Activated T-cell treated with anti-CD3 and anti-CD28 coated beads for 4 hours (primary cell): Measurements from ENCODE around the gene PROSER2.

Experiments used
- DNase-seq: peaks from one replicate; pipeline ENCODE4 v3.0.0-alpha.2; 2020

Gene PROSER2

DNA sequence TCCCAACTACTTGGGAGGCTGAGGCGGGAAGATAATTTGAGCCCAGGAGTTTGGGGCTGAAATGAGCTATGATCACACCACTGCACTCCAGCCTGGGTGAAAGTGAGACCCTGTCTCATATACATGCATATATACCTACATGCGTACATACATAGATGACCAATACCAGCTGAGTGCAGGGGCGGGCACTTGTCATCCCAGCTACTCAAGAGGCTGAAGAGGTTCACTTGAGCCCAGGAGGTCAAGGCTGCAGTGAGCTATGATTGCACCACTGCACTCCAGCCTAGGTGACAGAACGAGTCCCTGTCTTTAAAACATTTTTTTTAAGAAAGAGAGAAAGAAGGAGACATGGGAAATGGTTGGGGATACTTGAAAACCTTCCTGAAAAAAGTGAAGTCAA lies 17.4 kb upstream of the PROSER2 start:
- DNase-seq, result no peak

DNA sequence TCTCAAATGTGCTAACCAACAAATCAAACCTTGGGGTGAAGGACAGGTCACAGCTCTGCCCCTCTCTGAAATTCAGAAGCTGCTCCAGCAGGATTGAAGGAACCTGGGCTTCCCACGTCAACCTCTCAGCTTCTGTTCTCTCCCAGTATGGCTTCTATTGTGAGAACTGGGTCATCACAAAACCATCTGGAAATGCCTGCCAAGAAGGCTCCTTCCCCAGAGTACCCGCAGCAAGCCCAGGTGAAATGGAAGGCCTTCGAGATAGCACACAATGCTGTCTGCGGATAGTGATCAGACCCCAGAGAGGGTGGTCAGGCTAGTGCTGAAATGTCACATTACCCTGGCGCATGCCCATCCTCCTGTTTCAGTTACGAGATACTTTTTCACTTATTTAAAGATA lies 16.4 kb upstream of the PROSER2 start:
- no peak for DNase-seq

DNA sequence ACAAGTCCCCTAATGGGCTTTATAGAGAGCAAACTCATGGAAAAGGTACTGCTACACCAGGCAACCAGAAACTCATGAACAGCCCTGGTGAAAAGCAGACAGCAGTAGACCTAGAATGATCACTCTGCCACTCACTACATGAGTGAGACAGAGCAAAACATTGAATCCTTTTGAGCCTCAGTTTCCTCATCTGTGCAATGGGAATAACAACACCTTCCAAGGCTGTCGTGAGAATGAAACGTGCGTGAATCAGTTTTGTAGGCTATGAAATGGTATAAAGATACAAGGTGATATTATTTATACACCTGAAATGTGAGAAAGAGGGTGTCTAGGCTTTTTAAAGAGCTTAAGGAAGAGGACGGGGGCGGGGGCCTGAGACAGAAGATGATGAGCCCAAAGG lies 14.3 kb upstream of the PROSER2 start:
- DNase-seq, result no peak

DNA sequence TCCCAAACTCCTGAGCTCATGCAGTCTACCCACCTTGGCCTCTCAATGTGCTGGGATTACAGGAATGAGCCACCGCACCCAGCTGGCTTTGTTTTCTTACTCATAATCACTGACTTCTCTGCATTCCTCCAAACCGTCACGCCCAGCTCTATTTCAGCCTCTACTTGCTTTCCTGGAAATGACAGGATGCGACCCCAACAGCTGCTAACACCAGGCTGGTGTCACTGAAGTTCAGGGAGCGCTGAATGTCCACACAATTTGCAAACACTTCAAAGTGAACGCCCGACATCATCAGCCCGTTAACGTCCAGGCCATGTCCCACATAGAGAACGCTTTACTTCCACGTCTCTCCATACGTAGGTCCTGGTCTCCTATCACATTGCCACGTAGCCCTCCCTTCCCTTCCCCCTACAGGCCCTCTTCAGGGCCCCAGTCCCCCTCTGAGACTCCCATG lies 12.8 kb upstream of the PROSER2 start:
- DNase-seq, result no peak

DNA sequence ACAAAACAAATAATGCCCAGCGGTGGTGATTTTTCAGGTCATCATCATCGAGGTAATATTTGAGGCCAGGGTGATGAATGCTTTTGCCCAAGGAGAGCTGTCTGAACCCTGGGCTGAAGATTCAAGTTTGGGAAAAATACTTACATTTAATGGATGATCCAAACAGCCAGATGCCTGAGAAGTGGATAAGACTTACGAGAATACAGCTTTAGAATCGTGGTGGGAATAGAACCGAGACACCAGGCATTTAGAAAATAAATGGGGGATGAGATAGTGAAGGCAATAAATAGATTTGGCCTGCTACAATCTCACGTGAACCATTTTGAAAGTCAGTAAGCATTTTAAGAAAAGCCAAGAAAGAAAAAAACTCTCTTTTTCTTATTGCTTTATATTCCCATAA lies 12.2 kb upstream of the PROSER2 start:
- DNase-seq, result no peak

DNA sequence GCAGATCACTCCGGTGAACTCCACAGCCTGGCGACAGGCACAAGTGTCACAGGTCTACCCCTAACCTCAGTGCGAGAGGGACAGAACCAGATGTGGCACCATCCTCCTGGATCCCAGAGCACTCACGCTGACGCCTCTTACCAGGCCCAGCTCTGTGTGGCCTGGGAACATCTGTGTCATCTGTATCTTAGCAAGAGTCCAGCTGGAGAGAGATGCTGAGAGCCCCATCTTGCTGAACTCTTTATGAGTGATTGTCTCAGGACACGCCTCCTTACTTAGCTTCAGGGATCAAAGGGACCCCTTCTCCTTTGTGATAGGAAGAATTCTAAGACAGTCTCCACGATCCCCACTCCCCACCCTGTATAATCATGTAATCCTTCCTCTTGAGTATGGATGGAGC lies 10.0 kb upstream of the PROSER2 start:
- no peak for DNase-seq

DNA sequence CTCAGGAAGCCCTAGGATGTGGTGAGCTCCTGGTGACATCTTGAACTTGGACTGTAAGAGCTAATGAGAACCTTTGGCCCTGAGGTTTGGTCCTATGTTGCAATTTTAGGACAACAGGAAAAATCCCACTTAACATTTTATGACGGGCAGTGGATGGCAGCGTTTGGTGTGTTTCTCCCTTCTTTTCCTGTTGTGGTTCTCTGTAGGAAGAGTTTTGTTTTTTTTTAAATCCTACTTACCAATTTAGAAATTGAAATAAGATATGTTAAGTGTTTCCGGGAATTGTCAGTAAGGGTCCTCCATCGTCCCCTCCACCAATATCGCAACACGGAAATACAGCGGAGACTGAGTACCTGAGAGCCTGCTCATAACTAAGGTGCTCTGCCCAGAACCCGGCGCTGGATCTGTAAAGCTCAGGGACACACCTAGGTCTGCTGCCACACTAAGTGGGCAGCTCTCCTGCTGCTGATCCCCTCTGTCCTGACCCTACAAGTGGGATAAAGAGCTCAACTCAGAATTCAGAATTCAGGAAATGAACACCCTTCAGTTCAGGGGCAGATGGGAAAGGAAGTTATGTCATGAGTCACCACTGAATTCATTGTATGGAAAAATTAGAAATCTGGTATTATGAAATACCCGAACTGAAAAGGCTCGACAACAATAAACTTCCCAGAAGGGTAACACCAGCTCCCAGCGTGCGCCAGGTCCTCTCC lies 9.1 kb upstream of the PROSER2 start:
- DNase-seq, result no peak

DNA sequence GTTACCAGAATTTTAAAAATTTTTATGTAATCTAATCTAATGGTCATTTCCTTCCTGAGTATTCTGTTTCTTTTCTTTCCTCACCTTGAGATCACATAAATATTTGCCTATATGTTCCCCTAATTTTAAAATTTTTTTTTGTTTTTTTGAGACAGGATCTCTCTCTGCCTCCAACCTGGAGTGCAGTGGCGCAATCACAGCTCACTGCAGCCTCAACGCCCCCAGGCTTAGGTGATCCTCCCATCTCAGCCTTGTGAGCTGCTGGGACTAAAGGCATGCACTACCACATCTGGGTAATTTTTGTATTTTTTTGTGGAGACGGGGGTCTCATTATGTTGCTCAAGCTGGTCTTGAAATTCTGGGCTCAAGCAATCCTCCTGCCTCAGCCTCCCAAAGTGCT lies 4.1 kb upstream of the PROSER2 start:
- no peak for DNase-seq

DNA sequence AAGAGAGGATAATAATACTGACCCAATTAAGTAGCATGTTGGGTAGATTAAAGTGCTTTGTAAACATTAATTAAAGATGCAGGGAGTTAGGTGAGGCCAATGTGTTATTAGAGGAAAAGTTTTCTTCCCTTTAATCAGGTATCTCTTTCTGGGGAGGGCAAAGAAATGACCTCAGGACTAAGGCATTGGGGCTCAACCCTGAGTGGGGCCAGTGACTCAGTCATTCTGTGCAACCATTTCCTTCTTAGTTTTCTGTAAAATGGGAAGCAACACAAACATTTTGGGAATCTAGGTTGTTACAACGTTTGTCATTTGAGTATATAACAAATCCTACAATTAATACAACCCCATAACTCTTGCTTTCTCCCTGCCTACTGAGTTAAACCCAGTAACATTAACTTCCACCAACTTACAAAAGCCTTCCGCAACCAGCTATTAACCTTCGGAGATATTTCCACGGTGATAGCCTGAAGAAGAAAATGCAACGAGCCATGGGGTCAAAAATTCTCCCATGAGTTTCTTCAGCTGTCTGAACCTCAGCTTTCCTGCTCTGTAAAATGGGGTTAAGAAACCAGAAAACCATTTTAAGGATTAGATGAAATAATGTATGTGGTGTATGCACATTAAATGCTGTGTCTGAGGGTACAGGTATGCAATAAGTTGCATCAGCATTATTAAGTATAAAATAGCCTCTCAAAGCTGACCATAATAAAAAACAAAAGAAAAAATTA lies 965 bp upstream of the PROSER2 start:
- DNase-seq, result no peak

DNA sequence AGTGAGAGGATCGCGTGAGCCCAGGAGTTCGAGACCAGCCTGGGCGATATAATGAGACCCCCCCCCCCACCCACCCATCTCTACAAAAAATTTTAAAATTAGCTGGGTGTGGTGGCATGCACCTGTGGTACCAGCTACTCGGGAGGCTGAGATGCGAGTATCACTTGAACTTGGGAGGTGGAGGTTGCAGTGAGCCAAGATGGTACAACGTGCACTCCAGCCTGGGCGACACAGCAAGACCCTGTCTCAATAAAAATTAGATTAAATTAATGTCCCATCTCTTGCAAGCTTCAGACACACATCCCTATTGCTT lies 391 bp upstream of the PROSER2 start:
- DNase-seq, result no peak

DNA sequence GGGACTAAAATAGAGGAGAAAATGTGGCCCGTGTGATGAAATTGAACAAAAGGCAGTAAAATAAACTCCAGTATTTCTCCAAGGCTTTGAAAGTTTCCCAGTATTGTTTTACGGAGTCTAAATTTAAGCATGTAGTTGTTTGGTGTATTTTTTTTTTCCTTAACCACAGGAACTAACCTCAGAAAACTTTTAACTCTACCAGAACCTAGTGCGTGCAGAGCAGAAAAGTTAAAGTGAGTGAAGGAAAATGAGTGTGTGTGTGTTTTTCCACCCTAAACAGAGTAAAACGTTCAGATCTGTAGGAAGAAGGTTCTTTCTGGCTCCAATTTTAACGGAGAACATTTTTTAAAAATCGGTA lies 812 bp downstream of the PROSER2 start:
- no peak for DNase-seq

DNA sequence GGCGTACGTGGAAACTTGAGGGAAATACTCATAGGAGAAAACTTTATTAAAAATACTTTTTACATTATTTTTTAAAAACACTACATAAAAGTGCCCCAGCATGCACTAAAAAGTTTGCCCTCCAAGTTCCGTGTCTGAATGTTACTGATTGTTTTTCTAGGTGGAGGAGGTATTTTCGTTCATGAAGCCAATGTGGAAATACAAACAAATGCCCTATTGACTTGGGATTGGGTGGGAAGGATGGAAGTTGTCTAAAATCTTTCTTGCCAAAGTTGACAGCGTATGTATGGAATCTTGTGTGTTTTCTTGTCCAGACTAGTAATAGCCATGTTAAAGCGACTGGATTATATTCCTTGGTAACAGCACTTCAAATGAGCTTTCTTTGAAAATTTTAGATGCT lies 1.2 kb downstream of the PROSER2 start:
- DNase-seq, result no peak

DNA sequence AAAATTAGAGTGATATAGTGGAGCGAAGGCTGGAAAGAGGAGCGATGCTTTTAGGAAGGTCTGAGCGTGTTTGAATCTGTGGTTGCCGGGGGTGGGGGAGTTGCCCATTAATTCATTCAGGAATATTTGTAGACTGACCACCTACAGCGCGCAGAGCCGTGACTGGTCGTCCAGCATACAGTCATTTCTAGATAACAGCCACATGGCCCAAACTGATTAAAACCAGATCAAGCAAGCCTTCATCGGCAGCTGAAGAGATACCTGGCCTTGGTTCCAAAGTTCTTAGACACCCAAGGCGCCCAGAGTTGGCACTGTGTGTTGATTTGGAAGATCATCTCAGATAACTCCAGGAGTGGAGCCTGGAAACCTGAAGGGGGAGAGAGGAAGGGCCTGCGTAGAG lies 1.7 kb downstream of the PROSER2 start:
- DNase-seq, result no peak

DNA sequence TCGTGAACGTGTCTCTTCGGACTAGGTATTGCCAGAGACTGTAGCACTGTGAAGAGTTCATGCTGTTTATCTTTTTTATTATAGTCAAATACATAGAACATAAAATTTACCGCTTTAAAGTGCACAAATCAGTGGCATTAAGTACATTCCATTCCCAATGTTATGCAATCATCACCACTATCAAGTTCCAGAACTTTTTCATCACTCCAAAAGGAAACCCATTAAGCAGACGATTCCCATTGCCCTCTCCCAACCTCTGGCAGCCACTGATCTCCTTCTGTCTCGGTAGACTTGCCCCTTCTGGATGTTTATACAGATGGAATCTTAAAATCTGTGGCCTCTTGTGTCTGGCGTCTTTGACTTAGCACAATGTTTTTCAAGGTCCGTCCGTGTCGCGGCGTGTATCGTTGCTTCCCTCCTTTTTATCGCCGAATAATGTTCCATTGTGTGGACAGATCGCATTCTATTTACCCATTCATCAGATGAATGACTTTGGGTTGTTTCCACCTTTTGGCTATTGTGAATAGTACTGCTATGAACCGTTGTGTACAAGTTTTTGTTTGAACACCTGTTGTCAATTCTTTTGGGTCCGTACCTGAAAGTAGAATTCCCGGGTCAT lies 2.7 kb downstream of the PROSER2 start:
- DNase-seq, result no peak

DNA sequence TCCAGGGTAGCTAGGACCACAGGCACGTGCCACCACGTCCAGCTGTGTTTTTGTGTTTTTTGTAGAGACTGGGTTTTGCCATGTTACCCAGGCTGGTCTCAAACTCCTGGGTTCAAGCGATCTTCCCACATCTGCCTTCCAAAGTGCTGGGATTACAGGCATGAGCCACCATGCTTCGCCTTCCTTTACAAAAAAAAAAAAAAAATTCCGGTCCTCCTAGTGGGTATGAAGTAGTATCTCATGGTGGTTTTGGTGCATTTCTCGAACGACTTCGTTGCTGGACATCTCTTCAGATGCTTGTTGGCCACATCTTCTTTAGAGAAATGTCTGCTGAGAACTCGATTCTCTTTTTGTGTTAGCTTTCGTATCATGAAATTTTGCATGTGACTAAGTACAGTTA lies 3.9 kb downstream of the PROSER2 start:
- DNase-seq, result no peak

DNA sequence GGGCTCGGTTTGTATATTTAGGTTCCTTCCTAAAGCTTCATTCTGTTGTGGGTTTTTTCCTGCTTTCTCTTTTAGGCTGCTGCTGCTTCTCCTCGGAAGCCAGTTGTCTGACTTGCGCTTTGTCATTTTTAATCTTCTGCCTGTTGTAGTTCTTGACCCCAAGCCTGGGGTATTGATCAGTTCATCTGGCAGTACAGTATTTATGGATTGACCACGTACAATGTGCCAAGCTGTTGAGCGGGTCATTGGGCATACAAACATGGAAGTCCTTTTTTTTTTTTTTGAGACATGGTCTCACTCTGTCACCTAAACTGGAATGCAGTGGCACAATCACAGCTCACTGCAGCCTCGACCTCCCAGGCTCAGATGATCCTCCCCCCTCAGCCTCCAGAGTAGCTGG lies 4.3 kb downstream of the PROSER2 start:
- DNase-seq, result no peak

DNA sequence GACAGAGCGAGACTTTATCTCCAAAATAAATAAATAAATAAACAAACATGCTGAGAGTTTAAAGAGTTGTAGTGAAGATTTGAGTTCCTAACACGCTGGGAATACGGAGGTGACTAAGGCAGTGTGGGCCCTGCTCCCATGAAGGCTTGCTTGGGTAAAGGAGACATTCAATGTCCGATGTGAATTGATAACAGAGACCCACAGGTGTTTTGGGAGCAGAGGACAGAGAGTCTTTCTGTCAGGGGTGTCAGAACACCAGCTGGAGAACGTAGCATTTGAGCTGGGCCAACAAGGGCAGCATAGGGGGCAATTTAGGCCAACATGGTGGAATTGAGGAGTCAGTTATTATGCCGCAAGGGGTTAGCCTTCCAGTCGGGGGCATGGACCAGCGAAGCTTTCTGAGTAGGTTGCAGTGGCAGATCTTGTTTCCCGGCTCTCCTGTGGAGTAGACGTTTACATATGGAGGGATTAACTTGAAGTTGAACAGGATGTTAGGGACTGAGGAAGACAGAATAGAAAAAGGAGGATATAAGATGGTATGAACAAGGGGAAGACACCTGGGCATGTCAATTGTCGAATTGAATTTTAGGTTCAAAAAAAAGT lies 5.6 kb downstream of the PROSER2 start:
- no peak for DNase-seq

DNA sequence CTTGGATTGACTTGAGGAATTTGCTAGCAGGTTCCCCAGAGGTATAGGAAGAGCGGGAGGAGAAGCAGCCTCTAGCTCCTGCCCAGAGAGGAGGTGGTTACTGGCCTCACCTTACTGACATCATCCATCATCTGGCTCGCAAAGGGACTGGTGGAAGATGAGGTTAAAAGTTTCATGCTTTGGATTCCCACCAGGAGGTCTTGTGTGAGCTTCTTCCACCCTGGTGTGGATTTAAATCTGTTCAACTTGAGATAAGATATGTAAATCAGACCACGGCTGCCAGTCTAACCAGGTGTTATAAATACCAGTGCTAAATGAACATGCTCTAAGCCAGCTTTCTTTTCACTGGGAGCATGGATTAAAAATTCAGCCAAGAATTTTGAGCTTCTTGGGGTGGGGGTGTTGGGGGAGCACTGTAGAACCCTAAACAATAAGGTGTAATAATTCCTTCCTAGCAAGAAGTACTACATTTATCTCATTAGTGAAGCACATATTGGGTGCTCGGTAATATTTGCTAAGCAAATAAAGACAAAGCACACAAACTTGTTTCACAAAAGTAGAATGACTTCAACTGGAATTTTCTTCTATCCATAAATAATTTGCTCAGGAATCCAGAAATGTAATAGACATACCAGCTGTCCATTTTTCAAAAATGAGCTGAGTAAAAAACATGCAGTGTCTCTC lies 7.8 kb downstream of the PROSER2 start:
- DNase-seq, result no peak

DNA sequence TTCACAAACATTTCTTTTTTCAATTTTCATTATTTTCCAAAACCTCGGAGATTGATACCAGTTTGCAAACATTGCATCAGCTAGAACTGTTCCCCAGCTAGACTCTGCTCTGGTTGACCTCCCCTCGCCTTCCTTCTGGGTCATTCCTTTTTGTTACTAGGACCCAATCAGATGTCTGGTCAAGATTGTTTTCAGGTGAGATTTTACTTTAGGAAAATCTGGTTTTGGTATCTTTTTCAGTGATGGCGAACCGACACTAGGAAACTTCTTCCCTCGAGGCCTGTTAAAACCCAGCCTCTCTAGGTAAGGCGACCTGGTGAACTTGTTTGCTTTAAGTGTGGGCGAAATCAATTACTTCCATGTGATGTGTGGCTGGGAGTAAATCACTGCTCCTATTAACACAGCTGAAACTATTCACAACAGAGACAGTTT lies 8.4 kb downstream of the PROSER2 start:
- DNase-seq, result no peak

DNA sequence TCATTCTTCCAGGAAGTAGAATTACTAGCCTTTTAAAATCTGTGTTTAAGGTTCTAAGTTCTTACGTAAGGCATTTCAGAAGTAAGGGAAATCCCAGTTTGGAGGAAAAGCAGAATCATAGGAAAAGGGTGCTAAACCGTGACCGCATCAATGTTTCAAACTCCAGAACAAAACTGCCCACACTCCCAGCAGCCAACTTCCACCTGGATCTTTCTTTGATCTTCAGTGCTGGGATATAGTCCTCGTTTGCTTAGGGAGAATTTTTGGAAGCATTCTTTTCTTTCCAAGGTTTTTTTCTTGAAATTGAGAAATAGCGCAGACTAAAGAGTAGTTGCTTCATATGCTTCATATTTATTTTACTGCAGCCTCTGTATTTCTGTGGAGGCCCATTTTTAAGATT lies 8.9 kb downstream of the PROSER2 start:
- no peak for DNase-seq

DNA sequence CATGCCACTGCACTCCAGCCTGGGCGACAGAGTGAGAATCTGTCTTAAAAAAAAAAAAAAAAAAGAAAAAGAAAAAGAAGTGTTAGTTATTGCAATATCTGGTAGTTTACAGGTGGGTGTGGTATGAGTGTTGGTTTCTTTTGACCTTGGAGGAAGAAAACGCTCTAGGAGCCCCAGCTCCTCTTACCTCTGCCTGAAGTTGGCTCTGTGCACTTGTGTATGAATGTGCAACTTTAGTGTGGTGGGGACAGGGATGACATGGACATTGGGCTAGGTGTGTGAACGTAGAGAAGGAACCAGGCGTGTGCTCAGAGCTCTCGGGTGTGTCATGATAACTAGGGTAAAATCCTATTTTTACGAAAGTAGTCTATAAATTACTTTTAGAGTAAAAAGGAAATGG lies 11.9 kb downstream of the PROSER2 start:
- no peak for DNase-seq

DNA sequence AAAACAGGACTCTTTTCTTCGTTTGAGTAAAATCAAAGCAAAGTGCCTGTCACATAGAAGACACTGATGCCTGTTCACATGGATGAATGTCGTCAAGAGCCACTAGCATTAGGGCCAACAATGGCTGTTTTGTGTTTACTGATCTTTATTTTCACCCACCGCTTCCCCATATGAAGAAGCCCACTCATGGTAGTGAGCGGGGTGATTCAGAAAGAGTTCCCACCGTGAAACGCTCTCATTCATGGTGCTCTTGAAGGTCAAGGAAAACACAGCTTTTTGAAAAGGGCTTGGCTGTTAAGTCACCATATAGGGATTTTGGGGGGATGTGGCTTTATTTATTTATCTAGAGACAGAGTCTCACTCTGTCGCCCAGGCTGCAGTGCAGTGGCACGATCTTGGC lies 12.5 kb downstream of the PROSER2 start:
- DNase-seq, result no peak

DNA sequence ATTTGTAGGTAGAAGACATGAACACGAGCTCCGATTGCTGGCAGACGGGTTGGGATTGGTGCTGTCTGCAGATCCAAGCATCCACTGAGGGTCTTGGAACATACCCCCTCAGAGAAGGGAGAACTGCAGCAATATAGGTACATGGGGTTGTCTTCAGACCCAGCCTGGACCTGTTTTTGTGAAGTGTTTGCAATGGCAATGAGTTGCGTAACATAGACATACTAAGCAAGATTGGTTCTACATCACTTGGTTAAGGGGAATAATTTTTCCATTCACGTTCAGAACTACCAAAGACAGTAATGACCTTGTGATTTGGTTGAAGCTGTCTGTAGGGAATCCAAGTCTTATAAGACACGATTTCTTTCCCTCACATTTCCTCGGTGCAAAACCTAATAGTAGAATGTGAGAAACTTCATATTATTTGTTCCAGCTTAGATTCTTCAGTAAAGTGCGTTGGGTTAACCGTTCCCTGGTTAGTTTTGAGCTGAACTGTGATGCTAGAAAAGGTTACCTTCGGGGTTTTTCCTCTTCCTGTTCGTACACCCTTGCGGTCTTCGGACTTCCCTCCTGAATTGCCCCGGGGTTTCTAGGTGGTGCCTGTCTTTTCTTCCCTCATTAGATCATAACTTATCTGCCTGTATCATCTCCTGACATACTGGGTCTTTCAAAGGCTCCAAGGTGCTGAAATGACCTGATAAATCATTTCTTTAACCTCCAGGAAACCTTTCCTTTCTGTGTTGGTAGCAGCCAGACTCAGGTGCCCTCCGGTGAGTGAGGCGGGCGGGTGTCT lies 14.4 kb downstream of the PROSER2 start:
- DNase-seq, result no peak
